HUDEP-2 (cell line): ENCODE measurements around the gene GOLGA6L4.
"Not testable (repeated sequence)": the region's sequence is repeated elsewhere in the genome, so short reads cannot be mapped to it uniquely, and the experiment has no call there.

ENCODE experiments used
- DNase-seq, 76 experiments: peaks; one replicate each; lab custom pipeline; 2025; ENCODE audit not compliant: unreplicated experiment in 76 of 76; lab: John Stamatoyannopoulos, UW

The GOLGA6L4 gene

GRCh38 chr15:84235573-84235972 lies at the start of gene GOLGA6L4:
Gene GOLGA6L4 (plus strand): TSS chr15:84235773. CDS start chr15:84235835, 62 bp downstream.
- DNase-seq: not testable (repeated sequence)

GRCh38 chr15:84192982-84193381 lies 42.6 kb upstream of the GOLGA6L4 start:
- not testable (repeated sequence) for DNase-seq

GRCh38 chr15:84195603-84196002 lies 40.0 kb upstream of the GOLGA6L4 start:
- not testable (repeated sequence) for DNase-seq

GRCh38 chr15:84196530-84197188 lies 38.9 kb upstream of the GOLGA6L4 start:
- DNase-seq: not testable (repeated sequence)

GRCh38 chr15:84199865-84200264 lies 35.7 kb upstream of the GOLGA6L4 start:
- DNase-seq: not testable (repeated sequence)

- not testable (repeated sequence) for DNase-seq
Measured at GRCh38 chr15:84246441-84246840, 10.9 kb downstream of the GOLGA6L4 start.
